NCI-H2196 treated with DMSO at 0.1 percent for 48 hours (cell line): Measurements from ENCODE around the gene BRMS1.
"Not testable (repeated sequence)": the region's sequence is repeated elsewhere in the genome, so short reads cannot be mapped to it uniquely, and the experiment has no call there.

Experiments used
- DNase-seq: peaks from one replicate; lab custom pipeline; 2025; ENCODE audit not compliant: unreplicated experiment; lab: John Stamatoyannopoulos, UW

BRMS1 gene

DNA sequence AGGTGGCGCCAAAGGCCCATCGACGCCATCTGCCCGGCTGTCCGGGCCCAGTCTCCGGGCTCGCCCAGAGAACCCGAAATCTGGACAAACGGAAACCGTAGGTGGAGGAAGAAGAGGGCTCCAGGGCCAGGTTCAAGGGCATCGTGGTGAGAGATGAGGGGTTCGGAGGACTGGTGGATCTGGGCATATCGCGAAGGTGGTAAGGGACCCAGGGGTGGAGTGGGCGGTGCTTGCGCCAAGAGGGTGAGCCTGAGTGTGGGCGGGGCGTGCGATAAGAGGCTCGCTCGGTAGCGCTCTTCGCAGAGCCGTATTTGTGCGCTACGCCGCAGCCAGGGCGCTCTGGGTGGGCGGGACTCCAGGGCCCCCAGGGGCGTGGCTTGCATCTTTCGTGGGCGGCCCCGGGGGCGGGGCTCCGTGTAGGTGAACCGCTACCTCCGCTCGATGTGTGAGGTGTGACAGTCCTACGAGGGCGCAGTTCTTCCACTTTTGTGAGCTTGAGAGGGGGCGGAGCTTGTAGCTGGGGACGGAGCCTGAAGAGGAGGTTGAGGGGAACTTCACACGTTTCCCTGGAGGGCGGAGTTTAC lies 32.8 kb downstream of the BRMS1 start:
- peak; percentile 96 for DNase-seq

DNA sequence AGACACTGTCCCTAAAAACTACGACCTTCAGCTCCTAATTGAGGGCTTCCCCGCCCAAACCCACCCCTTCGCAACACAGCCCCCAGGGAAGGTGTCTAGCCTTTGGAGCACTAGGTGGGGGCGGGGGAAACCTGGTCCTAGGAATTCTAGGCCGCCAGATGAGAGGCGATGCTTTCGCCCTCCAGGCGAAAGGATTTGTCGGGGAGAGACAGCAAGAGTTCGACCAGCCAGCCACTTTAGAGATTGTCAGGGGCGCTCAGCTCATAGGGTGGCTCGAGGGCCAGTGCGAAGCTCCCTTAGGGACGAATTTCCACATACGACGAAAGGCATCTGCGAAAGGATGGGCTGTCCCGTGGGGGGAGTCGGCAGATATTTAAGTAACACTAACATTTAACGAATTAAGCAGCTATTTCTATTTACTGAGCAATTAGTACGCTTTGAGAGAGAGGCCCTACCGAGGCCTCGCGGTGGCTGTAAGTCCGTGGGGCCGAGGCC lies 33.4 kb downstream of the BRMS1 start:
- no peak for DNase-seq

DNA sequence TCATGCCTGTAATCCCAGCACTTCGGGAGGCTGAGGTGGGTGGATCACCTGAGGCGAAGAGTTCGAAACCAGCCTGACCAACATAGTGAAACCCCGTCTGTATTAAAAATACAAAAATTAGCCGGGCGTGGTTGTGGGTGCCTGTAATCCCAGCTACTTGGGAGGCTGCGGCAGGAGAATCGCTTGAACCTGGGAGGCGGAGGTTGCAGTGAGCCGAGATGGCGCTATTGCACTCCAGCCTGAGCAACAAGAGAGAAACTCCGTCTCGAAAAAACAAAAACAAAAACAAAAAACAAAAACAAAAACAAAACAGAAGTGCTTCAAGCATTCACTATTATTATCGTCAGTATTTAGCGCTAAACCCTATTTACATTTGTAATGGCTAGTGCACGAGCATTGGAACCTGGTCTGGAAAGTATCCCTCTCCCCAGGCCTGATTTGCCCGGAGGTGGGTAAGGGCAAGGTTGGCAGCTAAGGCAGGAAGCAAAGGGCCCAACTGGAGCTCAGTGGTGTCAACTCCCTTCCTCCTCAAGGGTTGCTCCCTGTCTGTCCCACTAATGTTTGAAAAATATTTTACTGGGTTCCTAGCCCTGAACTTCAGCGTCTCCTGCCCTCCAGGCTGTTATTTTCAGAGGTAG lies 34.0 kb downstream of the BRMS1 start:
- DNase-seq = not testable (repeated sequence)

- no peak for DNase-seq
These were observed 34.6 kb downstream of the BRMS1 start for GRCh38 chr11:66310324-66310723.

- DNase-seq = no peak
These were observed 35.4 kb downstream of the BRMS1 start for GRCh38 chr11:66309475-66309874.

DNA sequence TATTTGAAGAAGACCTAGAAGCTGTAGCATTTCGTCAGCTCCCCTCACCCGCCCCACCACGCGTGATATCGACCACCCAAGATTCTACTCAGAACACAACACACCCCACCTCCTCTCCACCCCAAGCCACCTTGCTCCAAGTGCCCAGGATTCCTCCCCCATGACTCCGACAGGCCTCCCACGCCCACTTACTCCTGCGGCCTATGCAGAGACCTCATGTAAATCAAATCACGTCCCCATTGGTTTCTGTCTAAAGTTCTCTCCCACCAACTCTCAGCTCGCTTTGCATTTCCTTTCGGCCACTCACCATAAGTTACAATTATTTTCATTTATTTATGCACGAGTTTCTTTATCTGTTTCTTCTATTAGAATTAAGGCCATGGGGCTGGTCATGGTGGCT lies 42.2 kb downstream of the BRMS1 start:
- no peak for DNase-seq

- DNase-seq = no peak
These were observed 45.7 kb downstream of the BRMS1 start for GRCh38 chr11:66299186-66299585.

GRCh38 chr11:66297610-66298009 lies 47.3 kb downstream of the BRMS1 start:
- DNase-seq = no peak

- DNase-seq = no peak
These were observed 50.0 kb downstream of the BRMS1 start for GRCh38 chr11:66294626-66295620.

DNA sequence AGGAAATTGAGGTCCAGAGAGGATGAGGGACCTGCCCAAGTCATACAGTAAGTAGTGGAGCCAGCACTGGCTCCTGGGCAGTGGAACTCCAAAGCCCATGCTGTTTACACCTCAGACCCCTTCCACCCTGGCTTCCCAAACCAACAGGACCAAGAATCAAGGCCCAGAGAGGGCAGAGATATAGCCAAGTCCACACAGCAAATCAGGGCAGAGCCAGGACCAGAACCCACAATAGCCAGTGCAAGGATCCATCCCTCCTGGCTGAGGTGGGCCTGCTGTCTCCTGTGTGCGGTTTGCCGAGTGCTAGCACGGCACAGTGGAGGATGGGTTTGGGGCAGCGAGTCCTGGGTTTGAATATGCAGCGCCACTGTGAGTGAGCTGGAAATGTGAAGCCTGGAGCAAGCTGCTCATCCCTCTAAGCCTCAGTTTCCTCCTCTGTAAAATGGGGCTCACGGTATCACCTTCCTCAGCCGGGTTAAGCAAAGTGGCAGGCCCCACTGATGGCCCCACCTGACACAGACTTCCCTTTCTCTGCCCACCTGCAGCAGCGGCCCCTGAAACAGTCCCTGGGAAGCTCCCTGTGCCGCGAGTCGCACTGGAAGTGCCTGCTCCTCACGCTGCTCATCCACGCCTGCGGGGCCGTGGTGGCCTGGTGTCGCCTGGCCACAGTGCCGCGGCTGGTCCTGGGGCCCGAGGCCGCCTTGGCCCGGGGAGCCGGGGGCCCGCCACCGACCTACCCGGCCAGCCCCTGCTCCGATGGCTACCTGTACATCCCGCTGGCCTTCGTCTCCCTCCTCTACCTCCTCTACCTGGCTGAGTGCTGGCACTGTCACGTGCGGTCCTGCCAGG lies 50.9 kb downstream of the BRMS1 start:
- DNase-seq = no peak

- no peak for DNase-seq
These were observed 51.6 kb downstream of the BRMS1 start for GRCh38 chr11:66293352-66293751.

GRCh38 chr11:66292543-66293332 lies 52.2 kb downstream of the BRMS1 start:
- no peak for DNase-seq

DNA sequence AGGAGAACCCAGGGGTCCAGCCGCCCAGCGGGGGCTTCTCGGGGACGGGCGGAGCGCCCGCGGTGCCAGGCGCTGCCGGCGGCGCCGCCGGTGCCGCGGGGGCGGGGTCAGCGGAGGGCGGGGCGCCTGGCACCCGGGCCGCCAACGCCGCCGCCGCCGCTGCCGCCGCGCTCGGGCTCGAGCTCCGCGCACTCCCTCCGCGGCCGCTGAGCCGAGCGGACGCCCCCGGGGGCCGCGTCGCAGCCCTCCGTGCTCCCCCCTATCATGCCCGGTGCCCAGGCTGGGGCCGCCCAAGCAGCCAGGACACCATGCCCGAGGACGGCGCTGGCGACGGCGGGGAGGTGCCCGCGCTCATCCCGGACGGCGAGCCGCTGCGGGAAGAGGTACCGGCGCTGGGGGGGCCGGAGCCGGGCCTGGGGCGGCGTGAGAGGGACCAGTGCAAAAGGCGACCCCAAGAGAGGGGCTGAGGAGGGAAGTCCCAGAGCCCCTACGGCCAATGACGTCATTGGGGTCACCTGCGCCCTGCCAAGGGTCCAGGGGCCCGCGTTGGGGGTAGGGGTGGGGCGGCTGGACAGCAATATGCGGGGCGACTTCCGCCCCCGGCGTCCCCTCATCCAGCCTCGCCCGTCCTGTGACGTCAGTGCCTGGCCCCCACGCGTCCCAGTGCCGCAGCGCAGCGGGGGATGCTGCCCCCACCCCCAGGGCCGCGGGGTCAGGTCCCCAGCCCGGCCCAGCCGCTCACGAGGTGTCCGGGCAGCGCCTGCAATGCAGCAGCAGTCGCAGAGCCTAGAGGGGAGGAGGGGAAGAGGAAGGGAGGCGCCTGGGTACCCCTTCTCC lies 53.0 kb downstream of the BRMS1 start, which contains the start of gene TMEM151A:
Gene TMEM151A, plus strand, starts transcription at position 189 of the 837 bp plus-strand sequence. Its CDS starts 120 bp downstream, at position 309.
- peak; percentile 14 for DNase-seq

DNA sequence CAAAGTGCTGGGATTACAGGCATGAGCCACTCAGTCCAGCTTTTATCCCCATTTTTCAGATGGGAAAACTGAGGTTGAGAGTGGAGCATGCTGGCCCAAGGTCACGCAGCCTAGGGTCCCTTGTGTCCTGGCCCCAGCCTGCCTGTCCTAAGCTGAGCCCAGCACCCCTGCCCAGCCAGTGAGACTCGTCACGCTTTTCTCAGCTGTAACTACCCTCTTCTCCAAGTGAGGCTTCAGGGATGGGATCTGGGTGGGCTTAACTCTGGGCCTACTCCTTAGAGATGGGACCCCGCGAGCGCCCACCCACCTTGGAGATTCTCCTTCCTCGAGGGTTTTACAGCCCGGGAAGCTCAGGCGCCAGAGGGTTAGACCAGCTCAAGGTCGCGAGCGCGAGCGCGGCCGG lies 53.6 kb downstream of the BRMS1 start:
- no peak for DNase-seq

GRCh38 chr11:66290330-66290621 lies 54.6 kb downstream of the BRMS1 start:
- no peak for DNase-seq

- no peak for DNase-seq
These were observed 55.2 kb downstream of the BRMS1 start for GRCh38 chr11:66289548-66290329.

GRCh38 chr11:66288671-66289547 lies 56.0 kb downstream of the BRMS1 start, which contains the start of gene YIF1A:
Gene YIF1A (minus strand): TSS chr11:66289143. CDS start chr11:66288985, 158 bp downstream.
- peak; percentile 98 for DNase-seq
